Activated naive CD8-positive, alpha-beta T cell treated with anti-CD3 and anti-CD28 coated beads, Interleukin-2, amount 50 U/mL, for 16 hours (primary cell): ENCODE results near the gene APOBEC3B.
"Not testable (repeated sequence)": the region's sequence is repeated elsewhere in the genome, so short reads cannot be mapped to it uniquely, and the experiment has no call there.

Experiments used
- DNase-seq: peaks from one replicate; pipeline ENCODE4 v3.0.0-alpha.2; 2020; ENCODE audit warnings: low read depth, low spot score

The APOBEC3B gene

GRCh38 chr22:38981992-38982927, at the start of gene APOBEC3B:
APOBEC3B (plus strand) TSS chr22:38982347; CDS start chr22:38982454, 107 bp downstream.
- no peak for DNase-seq

DNA sequence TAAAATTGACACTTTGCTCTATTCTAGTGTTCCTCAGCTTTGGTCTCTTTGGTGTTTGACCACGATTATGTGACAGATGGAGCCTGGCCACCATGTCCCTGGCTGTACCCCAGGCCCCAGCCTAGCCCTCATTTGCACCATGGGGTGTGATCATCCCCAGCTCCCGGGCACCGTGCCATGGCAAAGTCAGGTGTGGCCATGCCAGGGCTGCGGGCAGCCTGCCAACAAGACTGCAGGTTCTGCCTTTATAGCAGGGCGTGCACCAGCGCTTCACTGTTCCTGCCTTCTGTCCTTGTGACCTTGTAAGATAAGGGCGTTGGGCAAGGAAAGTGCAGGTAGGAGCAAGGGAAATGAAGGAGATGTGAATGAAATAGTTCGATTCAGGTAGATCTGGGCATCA, 47.1 kb upstream of the APOBEC3B start:
- no peak for DNase-seq

- DNase-seq: no peak
Measured at GRCh38 chr22:38935616-38936015, 46.5 kb upstream of the APOBEC3B start.

DNA sequence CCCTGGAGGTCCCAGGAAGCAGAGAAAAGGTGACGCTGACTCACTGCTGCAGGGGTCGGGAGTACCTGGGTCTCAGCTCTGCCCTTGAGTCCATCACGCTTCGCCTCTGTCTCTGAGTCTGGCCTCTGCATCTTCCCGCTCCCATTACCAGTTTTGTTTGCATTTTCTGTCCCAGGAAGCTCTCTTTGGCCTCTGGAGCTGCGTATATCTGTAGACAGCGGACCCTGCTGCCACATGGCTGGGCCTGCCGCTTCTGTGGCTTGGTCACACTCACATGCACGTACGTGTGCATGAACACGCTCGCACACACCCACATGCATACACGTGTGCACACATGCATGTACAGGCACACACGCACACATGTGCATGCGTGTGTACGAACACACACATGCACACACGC, 45.6 kb upstream of the APOBEC3B start:
- no peak for DNase-seq

DNA sequence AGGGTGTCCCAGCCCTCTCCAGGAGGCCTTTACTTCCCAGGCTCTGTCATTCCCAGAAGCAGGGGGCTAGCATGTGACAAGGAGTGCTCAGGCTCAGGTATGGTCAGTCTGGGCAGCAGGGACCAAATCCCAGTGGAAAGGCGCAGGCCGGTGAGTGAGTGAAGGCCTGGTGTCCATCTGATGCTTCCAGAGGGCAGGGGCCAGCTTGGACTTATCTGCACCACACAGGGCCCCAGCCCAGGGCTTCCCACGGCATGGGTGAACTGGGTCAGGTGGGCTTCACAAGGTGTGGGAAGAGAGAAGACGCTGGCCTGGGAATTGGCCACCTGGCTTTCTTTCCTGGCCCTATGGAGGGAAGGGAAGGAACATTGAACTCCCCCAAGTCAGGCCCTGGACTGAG, 45.1 kb upstream of the APOBEC3B start:
- no peak for DNase-seq

GRCh38 chr22:38937541-38937940, 44.6 kb upstream of the APOBEC3B start:
- DNase-seq: no peak

GRCh38 chr22:38938221-38938620, 43.9 kb upstream of the APOBEC3B start:
- no peak for DNase-seq

DNA sequence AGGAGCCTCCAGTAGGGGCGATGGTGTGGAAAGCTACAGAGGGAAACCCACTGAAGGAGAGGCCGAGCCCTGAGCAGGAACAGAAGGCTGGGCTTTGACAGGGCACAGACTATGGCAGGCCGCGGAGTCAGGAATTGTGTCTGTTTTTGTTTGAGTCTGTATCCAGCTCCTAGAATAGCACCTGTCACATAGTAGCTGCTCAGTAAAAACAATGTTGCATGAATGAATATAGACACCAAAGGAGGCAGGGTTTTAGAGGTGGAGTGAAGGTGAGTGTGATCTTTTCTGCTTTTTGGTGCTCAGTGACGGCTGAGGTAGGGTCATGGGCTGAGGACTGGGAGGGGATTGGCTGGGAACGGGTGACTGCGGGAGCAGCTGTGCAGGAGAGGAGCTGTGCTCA, 43.2 kb upstream of the APOBEC3B start:
- no peak for DNase-seq

DNA sequence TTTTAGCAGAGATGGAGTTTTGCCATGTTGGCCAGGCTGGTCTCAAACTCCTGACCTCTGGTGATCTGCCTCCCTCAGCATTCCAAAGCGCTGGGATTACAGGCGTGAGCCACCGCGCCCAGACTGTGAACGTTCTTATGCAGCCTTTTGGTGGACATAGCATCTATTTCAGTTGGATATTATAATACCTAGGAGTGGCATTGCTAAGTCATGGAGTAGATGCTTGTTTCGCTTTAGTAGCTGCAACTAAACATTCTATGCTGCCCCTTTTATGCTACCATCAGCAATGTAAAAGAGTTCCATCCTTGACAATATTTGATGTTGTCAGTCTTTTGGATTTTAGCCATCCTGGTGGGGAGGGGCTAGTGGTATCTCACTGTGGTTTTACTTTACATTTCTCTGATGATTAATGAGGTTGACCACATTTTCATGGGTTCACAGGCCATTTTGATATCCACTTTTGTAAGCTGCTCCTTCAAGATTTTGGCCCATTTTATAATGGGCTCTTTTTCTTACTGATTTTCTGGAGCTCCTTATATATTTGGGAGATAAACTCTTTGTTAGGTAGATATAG, 41.2 kb upstream of the APOBEC3B start:
- no peak for DNase-seq

- peak; percentile 44 for DNase-seq
Measured at GRCh38 chr22:38941488-38941987, 40.6 kb upstream of the APOBEC3B start.

DNA sequence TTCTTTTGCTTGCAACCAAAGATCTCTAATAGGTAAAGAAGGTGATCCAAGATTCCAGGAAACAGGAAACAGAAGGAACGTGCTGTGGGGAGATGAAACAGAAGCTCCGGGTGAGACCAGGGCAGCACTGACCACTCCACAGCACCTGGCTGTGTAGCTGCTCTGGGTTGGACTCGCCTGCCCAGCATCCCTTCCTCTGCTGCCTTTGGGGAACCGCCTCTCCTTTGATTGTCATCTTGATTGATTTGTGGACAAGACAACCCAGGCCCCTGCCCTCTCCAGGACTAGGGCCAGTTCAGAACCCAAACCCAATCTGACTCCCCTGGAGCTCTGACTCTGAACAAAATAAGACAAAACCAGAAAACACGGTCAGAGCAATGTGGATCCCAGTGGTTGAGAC, 39.4 kb upstream of the APOBEC3B start:
- no peak for DNase-seq

GRCh38 chr22:38943201-38943600, 38.9 kb upstream of the APOBEC3B start:
- no peak for DNase-seq

DNA sequence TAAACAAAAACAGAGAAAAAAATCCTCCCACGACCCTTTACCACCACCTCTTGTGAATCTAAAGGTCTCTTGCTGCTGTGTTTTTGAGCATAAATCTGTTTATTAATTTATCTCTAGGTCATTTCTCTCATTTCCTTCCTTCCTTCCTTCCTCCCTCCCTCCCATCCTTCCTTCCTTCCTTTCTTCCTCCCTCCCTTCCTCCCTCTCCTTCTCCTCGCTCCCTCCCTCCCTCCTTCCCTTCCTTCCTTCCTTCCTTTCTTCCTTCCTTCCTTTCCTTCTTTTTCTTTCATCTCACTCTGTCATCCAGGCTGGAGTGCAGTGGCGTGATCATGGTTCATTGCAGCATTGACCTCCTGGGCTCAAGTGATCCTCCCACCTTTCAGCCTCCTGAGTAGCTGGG, 38.3 kb upstream of the APOBEC3B start:
- DNase-seq: no peak

DNA sequence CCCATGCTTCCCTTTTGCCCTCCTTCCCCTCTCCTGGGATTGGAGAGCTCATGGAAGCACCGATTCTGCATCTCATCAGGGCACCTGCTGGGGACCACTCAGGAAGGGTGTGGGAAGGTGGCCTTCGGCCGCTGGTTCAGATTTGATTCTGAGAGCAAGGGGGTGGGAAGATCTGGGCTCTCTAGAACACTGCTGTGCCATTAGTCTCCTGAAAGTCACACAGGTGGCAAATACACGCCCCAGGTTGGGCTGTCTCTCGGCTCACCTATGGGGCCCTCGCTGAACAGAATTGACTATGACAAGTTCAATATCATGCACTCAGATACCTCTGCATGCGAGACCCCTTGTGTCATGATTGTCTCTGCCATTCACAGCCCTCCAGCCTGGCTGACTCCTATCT, 37.5 kb upstream of the APOBEC3B start:
- DNase-seq: no peak

DNA sequence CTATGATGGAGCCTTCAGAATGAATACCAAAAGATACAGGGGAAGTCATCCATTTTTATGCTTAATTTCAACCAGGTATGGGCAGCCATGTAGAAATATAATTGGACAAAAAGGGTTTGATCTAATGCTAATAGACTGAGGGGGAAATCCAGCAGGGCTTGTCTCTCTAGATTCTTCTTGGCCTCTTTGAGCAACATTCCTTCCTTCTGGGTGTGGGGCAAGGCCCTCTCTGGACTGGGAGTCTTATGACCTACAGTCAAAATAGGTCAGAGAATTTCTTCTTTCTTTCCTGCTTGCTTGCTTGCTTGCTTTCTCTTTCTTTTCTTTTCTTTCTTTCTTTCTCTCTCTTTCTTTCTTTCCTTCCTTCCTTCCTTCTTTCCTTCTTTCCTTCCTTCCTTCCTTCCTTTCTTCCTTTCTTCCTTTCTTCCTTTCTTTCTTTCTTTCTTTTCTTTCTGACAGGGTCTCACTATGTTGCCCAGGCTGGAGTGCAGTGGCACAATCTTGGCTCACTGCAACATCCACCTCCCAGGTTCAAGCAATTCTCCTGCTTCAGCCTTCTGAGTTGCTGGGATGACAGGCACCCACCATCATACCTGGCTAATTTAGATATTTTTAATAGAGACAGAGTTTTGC, 36.3 kb upstream of the APOBEC3B start:
- not testable (repeated sequence) for DNase-seq

DNA sequence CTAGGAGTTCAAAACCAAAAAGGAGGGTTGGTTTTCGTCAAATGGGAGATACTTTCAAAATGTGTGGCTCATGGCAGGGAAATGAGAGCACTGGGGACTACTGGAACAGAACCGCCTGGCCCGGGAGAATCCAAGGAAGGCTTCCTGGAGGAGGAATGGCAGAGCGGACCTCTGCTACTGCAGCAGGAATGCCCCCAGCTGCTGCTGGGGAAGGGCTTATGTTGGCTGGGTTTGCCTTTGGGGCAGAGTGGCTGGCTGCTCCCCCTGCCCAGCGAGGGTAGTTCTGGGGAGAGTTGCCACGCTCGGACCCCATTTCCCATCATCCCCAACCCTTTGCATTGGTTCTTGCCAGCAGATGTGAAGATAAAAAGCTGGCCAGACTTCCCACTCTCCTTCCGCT, 35.4 kb upstream of the APOBEC3B start:
- DNase-seq: no peak

DNA sequence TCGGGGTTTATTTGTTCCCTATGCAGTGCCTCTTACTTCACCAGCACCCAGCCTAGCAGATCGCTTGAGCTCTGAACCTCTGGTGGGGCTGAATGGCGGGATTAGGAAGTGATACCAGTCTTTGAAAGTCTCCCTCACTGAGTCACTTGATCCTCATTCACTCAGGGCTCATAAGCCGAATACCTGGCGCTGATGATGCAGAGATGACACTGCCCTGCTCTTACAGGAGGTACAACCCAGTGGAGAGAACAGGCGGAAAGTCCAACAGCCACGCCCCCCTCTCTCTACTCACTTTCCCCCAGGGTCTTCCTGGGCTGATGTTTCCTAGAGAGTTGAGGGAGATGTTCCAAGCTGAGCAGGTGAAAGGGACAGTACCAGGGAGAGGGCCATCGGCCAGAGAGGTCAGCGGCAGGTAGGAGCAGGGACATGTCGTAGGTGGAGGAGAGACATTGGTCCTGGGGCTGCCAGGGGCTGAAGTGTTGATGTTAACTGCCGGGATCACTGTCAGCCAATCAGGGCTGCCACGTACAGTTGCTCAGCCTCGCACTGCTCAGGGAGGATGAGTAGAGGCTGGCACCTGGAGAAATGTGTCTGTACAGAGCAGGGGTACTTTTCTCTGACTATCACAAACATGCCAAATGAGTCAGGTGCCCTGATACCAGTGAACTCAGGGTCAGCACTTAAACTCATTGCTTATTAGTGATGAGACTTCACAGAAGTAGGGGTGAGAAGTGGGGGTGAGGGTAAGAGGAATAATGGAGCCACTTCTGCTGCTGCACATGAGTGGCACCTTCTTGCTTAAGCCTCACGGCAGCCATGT, 34.6 kb upstream of the APOBEC3B start:
- DNase-seq: no peak

- no peak for DNase-seq
Measured at GRCh38 chr22:38948181-38948940, 33.8 kb upstream of the APOBEC3B start.

GRCh38 chr22:38949889-38950405, 32.2 kb upstream of the APOBEC3B start:
- DNase-seq: no peak

- no peak for DNase-seq
Measured at GRCh38 chr22:38950527-38951295, 31.4 kb upstream of the APOBEC3B start.
